Measurements from ENCODE around the gene STK17A. TPM values are rescaled to one million over a fixed set of nuclear protein-coding genes. Genes with fewer than 3 reads are reported as not detected.

The STK17A gene
- total and polyA plus RNA-seq, 2 of the 8 experiments (the other 6 are each of a cell fraction or from before 2014, with no cell fraction given), result 2.2 to 12.2 TPM

GRCh38 chr7:43645699-43646226 is 62.9 kb downstream of the STK17A start (continued):
- TF ChIP-seq CHD1 (IDR thresholded peaks at IDR 0.05; ENCODE audit: low read depth, low read length) (no peak), POLR2AphosphoS5 (IDR thresholded peaks at IDR 0.05; ENCODE audit: low read depth, low read length) (no peak), EZH2 (IDR thresholded peaks at IDR 0.05; ENCODE audit: low read depth, low read length, severe bottlenecking) (no peak), SP4 (IDR thresholded peaks at IDR 0.05; ENCODE audit: low read length) (no peak)
